Astrocyte of the cerebellum (primary cell): ENCODE measurements around the gene C12orf54.
"Not testable (repeated sequence)": the region's sequence is repeated elsewhere in the genome, so short reads cannot be mapped to it uniquely, and the experiment has no call there.

Experiments
- DNase-seq: peaks from one replicate; pipeline ENCODE4 v3.0.0-alpha.2; 2011; ENCODE audit warnings: low read depth
- H3K4me3 ChIP-seq: 2 replicates; pipeline ENCODE4 v1.5.1; 2011; ENCODE audit warnings: mild to moderate bottlenecking, low read depth, low read length, moderate library complexity
- in situ Hi-C: cut with HindIII; loops from 2 replicates; pipeline ENCODE4 v1.10.0; 2017; ENCODE audit warnings: low sequenced_read_pairs
- TF ChIP-seq, protein P1 (sequence below): IDR thresholded peaks from 2 replicates; pipeline ENCODE4 v1.5.1; 2012; ENCODE audit warnings: low read length, low read depth, moderate library complexity, mild to moderate bottlenecking; ENCODE audit errors: missing control alignments

Gene C12orf54

DNA sequence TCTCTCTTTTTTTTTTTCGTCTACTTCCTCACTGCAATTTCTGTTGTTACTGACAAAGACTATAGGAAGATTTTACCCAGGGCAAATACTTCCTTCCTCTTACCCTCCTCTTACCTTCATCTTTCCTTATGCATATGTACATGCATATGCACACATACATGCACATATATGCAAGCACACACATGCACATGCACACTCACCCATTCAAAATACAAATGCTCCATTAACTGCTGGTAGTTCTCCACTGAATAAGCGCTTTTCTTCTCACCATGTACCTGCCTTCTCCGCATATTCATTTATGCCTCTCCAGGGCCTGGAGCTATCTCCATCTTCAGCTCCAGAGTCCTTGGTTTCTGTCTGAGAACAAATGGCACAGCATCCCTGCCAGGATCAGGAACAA is 632 bp downstream of the C12orf54 start:
- H3K4me3 ChIP-seq = no peak overlapping the region
- in situ Hi-C loops = no loop called here
- TF ChIP-seq, protein P1, sequence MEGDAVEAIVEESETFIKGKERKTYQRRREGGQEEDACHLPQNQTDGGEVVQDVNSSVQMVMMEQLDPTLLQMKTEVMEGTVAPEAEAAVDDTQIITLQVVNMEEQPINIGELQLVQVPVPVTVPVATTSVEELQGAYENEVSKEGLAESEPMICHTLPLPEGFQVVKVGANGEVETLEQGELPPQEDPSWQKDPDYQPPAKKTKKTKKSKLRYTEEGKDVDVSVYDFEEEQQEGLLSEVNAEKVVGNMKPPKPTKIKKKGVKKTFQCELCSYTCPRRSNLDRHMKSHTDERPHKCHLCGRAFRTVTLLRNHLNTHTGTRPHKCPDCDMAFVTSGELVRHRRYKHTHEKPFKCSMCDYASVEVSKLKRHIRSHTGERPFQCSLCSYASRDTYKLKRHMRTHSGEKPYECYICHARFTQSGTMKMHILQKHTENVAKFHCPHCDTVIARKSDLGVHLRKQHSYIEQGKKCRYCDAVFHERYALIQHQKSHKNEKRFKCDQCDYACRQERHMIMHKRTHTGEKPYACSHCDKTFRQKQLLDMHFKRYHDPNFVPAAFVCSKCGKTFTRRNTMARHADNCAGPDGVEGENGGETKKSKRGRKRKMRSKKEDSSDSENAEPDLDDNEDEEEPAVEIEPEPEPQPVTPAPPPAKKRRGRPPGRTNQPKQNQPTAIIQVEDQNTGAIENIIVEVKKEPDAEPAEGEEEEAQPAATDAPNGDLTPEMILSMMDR = no peak
- DNase-seq = no peak

DNA sequence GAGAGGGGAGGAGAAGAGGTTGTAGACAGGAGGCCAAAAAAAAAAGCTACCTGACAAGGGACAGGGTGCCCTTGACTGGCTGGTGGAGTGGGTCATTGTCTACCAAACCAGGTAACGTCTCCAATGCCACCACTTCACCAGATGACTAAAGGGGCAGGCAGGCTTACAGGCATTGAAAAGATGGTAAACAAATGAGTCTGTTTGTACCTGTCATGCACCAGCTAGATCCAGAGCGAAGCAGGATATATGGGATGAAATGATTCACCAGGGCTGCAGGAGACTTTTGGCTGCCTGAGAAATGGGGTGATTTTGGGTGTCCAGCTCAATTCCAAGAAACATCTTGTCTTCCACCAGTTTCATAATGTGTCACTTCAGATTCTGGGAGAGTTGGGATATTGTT is 4.0 kb downstream of the C12orf54 start:
- in situ Hi-C loops = no loop called here
- DNase-seq = no peak
- H3K4me3 ChIP-seq = no peak overlapping the region
- TF ChIP-seq, protein P1 = no peak

DNA sequence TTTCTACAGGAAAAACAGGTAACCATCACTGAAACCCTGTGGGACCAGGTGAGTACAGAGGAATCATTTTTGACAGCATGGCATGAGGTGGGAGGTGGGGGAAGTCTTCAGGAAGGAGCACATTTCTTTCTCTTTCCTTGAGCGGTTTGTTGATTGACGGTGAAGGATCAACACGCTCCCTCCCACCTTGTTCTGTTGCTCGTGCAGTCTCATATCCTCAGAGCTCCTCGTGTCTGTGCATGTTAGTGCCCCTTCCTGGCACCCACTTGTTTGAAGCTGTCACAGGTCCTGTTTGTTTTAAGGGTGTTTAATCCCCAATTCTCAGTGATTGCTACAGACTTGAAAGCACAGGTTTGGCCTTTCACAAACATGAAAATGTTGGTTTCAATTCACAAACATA is 4.4 kb downstream of the C12orf54 start:
- no peak overlapping the region for H3K4me3 ChIP-seq
- TF ChIP-seq, protein P1 = no peak
- no peak for DNase-seq
- in situ Hi-C loops = no loop called here

DNA sequence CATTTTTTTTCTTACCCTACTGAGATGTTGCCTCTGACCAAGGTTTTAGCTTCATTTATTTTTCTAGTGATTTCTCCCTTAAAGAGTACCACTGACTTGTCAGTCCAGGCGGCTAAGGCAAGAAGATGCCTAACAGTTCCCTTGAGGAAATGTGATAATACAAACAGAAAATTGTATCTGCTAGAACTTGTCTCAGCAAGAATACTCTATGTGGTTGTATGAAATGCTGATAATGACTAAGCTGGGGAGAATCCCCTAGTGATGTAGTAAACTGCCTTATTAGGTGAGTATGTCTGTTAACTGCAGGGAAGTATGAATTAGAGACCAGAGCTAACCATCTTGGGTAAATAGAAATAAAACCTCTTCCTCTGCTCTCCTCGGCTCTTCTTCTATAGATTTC is 6.7 kb downstream of the C12orf54 start:
- no peak for DNase-seq
- no peak overlapping the region for H3K4me3 ChIP-seq
- TF ChIP-seq, protein P1 = no peak
- in situ Hi-C loops = no loop called here

DNA sequence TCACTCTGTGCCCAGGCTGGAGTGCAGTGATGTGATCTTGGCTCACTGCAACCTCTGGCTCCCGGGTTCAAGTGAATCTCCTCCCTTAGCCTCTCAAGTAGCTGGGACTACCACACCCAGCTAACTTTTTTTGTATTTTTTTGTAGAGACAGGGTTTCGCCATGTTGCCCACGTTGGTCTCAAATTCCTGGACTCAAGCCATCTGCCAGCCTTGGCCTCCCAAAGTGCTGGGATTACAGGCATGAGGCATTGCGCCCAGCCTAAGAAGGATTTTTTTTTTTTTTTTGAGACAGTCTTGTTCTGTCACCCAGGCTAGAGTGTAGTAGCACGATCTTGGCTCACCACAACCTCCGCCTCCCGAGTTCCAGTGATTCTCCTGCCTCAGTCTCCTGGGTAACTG is 7.2 kb downstream of the C12orf54 start:
- DNase-seq, in situ Hi-C loops: not testable (repeated sequence)

DNA sequence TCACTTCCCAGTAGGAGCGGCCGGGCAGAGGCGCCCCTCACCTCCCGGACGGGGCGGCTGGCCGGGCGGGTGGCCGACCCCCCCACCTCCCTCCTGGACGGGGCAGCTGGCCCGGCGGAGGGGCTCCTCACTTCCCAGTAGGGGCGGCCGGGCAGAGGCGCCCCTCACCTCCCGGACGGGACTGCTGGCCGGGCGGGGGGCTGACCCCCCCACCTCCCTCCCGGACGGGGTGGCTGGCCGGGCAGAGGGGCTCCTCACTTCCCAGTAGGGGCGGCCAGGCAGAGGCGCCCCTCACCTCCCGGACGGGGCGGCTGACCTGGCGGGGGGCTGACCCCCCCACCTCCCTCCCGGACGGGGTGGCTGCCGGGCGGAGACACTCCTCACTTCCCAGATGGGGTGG is 18.0 kb downstream of the C12orf54 start:
- in situ Hi-C loops, H3K4me3 ChIP-seq, DNase-seq: not testable (repeated sequence)

More for the DNA sequence above, 7.2 kb downstream of the C12orf54 start:
- H3K4me3 ChIP-seq = not testable (repeated sequence)

DNA sequence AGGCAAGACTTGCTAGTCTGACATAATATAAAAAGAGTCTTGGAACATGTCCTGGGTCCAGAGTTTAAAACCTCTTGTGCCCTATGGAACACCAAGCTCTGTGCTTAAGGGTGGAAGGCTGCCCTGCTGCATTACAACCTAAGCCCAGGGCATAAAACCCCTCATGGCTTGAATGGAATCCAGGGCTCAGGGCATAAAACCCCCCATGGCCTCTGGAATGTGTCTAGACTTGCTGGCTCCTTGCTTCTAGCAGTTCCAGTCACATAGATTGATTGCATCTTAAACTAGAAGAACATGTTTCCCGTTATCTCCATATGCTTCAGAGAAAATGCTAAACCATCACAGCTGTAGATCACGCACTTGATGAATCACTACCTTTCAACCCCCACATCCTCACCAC is 24.5 kb downstream of the C12orf54 start:
- H3K4me3 ChIP-seq, in situ Hi-C loops, DNase-seq: not testable (repeated sequence)

DNA sequence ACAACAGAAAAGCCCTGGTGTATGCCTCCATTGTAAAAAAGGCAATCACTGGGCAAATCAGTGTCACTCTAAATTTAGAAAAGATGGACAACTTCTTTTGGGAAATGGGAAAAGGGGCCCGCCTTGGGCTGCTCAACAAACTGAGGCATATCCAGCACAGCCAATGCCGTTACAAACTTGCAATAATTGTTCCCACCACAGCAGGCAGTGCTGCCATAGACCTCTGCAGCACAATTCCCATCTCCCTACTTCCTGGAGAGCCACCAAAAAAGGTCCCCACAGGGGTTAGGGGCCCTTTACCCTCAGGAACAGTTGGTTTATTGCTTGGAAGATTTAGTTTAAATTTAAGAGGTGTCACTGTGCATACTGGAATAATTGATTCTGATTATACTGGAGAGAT is 26.7 kb downstream of the C12orf54 start:
- TF ChIP-seq, protein P1 = no peak
- DNase-seq = no peak
- in situ Hi-C loops = no loop called here
- no peak overlapping the region for H3K4me3 ChIP-seq

DNA sequence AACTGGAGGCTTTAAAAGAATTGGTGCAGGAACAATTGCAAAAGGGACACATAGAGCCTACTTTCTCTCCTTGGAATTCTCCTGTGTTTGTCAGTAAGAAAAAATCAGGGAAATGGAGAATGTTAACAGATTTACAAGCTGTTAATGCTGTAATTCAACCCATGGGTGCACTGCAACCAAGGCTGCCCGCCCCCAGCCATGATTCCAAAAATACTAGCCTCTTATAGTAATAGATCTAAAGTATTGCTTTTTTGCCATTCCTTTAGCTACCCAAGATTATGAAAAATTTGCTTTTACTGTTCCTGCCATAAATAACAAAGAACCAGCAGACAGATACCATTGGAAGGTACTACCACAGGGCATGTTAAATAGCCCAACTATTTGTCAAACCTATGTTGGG is 27.8 kb downstream of the C12orf54 start:
- in situ Hi-C loops = no loop called here
- no peak overlapping the region for H3K4me3 ChIP-seq
- TF ChIP-seq, protein P1 = no peak
- no peak for DNase-seq
